Prostate gland (tissue), 2 donors: ENCODE measurements around the gene RXYLT1.

Source experiments
- CTCF ChIP-seq, 4 experiments: fragments of 200-600 bp in 2 of 4; fragments of 450-650 bp in 2 of 4; sonication (generic) in 2 of 4; IDR thresholded peaks; 1 replicate in 3 of 4; 2 replicates in 1 of 4; pipeline ENCODE4 v1.5.1; 2016 to 2019; ENCODE audit warnings: antibody characterized with exemption in 4 of 4, mild to moderate bottlenecking in 2 of 4, moderate library complexity in 2 of 4
- POLR2A ChIP-seq: fragments of 450-650 bp; IDR thresholded peaks from one replicate; pipeline ENCODE4 v1.6.1; 2016; ENCODE audit warnings: antibody characterized with exemption, mild to moderate bottlenecking
- POLR2AphosphoS5 ChIP-seq: sonication (generic); formaldehyde crosslinking; IDR thresholded peaks from one replicate; pipeline ENCODE4 v1.6.1; 2017; ENCODE audit warnings: antibody characterized with exemption

- TF ChIP-seq CTCF (IDR thresholded peaks at IDR 0.05) (no peak), POLR2A (no peak), POLR2AphosphoS5 (no peak)
Measured at GRCh38 chr12:63828867-63829266, 49.2 kb downstream of the RXYLT1 start.
